Left lobe of liver (tissue), 2 donors: Measurements from ENCODE around the gene CDC34. TPM values are rescaled to one million over a fixed set of nuclear protein-coding genes. Genes with fewer than 3 reads are reported as not detected.

Experiments
- ATAC-seq: fragments of 200-7000 bp; cut with Tn5 transposase; one replicate; pipeline ENCODE4 v1.9.1; 2020; ENCODE audit warnings: mild to moderate bottlenecking, moderate library complexity
- DNase-seq: peaks from one replicate; pipeline ENCODE4 v3.0.0-alpha.2; 2020; ENCODE audit warnings: low spot score
- total RNA-seq: library from RNA; stranded (reverse); gene quantifications from one replicate; pipeline ENCODE4 v1.2.1, GENCODE V29; 2021
- donor health status: DM: no; HTN: no; CAD: no; lungs with moderate emphysema.
- donor health status: DM: no; HTN: yes; CAD: no.

Gene CDC34
- total RNA-seq, 1 donor from 2014 or later: 53.5 TPM

DNA sequence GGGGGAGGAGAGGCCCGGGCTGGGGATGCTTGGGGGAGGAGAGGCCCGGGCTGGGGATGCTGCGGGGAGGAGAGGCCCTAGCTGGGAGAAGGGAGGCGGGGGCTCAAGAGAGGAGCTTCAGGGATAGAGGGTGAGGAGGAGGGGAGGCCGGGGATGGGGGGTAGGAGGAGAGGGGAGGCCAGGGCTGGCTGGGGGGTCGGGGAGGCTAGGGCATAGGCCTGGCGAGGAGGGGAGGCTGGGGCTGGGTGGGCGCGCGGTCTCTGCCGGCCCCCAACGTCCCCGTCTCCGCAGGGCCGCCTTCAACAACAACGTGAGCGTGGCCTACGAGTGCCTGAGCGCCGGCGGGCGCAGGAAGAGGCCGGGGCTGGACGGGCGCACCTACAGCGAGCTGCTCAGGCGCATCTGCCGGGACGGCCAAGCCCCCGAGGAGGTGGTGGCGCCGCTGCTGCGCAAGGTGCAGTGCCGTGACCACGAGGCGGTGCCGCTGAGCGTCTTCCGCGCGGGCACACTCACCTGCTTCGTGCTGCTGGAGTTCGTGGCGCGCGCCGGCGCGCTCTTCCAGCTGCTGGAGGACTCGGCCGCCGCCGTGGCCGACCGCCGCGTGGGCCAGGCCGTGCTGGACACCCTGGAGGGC, 12.8 kb upstream of the CDC34 start:
- DNase-seq (no peak), ATAC-seq (peak; percentile 33)

DNA sequence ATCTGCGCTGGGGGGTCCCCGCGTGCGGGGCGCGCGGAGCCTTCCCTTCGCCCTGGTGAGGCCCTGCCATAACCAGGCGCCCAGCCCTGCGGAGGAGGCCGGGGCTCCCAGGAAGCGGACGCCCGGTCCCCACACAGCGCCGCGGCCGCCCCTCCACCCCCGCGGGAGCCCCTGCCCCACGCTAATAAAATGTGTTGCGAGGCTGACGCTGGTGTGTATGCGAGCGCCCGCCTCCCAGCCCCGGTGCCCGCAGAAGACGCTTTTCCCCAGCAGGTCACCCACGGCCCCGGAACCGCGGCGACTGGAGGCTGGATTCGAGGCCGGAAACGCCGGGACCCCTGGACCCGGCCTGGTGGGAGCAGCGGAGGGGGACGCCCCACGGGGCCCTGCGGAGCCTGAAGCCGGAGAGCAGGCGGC, 12.1 kb upstream of the CDC34 start:
- DNase-seq (no peak), ATAC-seq (peak; percentile 8)

DNA sequence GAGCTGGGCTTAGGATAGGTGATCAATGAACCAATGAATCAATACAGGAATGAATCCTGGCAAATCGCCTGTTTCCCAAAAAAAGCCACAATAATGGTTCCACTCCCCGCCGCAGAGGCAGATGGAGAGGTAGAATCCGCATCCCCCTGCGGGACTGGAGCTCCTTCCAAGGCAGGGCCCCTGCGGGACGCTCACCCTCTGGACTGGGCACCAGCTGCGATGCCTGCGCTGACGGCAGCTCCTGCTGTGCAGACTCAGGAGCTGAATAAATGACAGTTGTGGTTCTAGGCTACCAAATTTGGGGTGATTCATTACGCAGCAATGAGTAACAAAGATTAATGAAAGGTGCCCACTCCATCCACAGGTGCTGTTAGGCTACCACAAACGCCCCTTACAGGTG, 8.8 kb upstream of the CDC34 start:
- no peak for DNase-seq
- ATAC-seq: no peak

DNA sequence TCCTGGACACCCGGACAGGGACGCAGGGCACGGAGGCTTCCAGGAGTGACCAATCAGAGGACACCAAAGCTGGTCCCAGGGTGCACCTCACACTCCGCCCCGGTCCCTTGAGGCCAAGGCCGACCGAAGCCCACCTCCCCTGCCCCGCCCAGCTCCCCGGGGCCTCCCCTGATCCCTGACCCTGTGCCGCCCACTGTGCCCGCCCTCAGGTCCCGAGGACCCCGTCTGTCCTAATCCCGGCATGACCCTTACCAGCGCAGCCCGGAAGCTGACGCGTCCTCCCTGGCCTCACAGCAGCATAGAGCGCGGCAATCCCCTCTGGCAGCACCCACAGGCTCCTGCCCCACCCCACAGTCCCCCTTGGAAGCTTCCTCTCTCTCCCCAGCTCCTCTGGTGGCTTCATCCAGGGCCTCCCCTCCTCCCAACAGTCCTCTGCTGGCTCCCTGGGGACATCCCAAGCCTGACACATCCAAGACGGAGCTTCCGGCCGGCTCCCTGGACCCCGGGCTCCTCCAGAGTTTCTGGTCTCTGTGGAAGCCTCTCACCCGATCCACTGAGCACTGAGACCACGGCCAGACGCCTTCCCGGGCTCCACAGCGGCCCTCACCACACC, 7.4 kb upstream of the CDC34 start:
- DNase-seq (no peak), ATAC-seq (peak; percentile 11)

DNA sequence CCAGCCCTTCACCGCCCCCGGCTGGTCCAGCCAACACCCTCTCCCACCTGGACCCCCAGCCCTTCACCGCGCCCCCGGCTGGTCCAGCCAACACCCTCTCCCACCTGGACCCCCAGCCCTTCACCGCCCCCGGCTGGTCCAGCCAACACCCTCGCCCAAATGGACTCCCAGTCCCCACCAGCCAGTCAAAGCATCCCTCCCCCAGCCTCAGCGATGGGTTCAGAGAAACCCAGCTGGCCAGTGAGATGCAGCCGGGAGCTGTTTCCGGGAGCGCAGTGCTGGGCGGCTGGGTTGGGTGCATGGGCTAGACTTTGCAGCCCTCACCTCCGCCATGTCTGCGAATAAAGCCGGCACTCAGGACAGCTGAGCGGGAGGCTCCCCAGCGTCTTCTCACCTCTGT, 6.5 kb upstream of the CDC34 start:
- DNase-seq (no peak), ATAC-seq (no peak)

DNA sequence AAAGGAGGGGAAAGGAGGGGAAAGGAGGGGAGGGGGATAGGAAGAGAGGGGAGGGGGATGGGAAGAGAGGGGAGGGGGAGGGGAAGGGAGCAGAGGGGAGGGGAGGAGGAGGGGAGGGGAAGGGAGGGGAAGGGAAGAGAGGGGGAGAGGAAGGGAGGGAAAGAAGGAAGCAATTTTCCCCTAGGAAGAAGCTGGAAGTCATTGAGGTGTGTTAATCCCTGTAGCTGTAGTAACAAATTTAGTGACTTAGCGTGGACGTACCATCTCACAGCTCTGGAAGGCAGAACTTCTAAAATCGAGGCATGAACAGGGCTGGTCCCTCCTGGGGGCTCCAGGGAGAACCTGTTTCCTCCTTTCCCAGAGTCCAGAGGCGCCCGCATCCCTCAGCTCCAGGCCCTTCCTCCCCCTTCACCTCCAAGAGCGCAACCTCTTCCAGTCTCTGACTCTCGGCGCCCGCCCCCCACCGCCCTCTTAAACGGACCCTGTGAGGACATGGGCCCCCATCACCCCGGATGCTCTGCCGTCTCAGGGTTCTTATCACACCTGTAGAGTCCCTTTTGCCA, 5.6 kb upstream of the CDC34 start:
- no peak for ATAC-seq
- DNase-seq: no peak

DNA sequence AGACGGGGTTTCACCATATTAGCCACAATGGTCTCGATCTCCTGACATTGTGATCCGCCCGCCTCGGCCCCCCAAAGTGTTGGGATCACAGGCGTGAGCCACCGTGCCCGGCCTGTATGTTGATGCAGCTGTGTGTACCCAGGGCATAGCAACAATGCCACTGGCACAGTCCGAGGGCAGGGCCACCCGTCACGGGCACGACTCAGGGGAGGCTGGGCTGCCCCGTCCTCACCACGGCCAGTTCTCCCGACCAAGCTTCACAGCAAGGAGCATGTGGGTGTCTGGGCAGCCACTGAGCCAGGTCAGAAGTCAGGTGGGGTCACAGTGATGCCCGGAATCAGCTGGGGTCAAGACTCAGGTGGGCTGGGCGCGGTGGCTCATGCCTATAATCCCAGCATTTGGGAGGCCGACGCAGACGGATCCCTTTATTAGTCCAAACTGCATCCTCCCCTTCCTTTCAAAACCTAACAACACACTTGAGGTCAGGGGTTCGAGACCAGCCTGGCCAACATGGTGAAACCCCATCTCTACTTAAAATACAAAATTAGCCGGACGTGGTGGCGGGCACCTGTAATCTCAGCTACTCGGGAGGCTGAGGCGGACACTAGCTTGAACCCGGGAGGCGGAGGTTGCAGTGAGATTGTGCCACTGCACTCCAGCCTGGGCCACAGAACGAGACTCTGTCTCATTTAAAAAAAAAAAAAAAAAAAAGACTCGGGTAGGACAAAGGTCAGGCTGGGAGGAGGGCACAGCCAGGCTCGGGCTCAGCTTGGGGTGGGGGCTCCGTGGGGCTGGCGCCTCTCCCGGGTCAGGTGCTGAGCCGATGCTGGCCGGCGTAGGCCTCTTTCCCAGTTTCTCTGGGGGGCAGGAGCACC, 1.2 kb upstream of the CDC34 start:
- no peak for DNase-seq
- ATAC-seq: peak; percentile 34

DNA sequence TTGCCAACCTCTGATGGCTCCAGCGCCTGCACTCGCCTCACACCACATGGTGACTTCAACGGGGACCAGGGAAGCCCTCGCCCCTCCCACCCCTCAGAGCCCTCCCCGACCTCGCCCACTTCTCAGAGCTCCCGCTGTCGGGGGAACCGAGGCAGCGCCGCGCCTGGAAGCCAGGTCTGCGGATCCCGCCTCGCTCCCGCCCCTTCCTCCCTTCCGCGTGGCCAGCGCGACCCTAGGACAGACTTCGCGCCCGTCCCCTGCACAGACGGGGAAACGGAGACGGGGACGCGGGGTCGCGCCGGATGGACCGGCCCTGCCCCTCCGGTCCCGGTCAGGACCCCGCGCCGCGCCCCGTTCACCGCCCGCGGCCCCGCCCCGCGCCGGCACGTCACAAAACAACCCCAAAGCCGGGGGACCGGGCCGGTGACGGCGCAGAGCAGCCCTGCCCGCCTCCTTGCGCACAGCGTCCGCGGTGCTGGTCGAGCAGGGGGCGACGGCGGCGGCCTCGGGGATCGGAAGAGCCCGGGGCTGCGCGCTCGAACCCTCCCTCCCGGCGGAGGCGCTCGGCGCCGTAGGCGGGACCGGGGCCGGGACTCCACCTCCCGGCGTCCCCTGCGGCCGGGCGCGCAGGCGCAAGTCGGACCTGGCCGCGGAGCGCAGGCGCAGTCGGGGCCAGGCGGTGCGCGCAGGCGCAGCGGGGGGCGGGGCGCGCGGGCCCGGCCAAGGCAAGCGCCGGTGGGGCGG, 379 bp upstream of the CDC34 start:
- peak; percentile 91 for DNase-seq
- ATAC-seq: peak; percentile 63

DNA sequence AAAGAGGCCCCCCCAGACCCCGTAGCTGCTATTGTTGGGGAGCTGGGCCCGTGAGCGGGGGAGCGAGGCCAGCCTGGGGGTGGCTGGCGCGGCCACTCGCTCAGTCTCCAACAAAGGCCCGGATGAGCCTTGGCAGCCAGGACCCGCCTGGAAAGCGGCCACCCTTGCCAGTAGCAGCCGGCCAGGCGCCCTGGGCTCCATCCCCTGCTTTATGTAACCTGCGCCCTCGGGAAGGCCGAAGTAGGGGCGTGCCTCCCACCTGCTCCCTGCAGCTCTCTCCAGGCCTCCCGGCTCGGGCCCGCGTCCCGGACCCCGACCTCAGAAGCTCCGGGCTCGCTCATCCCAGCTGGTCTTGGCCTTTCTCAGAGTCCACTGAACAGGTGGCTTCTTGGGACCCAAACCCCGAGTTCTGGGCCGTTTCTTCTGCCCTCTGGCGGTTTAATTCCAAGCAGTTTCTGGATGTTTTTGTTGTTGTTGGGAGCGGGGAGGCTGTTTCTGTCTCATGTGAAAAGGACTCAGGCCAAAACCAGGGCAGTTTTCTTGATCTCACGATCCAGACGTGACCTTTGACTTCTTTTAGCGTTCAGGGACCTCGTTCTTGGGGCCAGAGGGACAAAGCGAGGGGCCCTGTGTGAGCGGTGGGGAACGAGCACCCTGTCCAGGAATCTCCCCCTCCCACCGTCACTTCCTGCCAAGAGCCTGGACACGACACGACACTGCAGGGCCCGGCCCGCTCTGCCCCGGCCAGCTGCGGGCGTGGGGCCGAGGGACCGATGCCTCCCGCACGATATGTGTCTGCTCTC, 1.2 kb downstream of the CDC34 start:
- ATAC-seq: peak; percentile 52

DNA sequence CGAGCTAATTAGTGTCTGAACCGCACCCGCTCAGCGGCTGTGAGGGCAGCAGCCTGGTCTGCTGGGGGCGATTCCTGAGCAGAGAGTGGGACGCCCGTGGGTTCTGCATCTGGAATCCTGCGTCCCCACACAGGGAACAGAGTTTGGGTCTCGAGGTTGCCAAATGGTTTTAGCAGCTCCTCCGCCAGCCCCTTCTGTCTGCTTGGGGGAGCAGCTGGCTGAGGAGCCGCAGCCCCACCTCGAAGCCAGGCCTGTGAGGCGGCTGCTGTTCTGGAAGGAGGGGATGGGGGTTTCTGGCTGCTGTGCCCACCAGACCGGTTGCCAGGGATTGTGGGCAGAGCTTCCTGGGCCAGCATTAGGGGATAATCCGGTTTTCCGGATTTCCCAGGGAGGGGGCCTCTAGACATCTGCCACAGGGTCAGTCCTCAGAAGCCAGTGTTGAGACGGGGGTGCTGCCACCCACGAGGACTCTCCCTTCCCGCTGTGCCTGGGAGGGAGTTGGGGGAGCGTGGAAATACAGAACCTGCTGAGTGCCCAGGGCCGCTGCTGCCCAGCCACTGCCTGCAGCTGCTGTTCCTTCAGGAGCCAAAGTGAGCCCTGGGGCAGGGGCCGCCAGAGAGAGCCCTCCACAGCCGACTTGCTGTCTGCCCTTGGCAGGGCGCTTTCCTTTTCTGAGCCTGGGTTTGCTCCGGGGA, 2.0 kb downstream of the CDC34 start:
- ATAC-seq (no peak), DNase-seq (no peak)

More for the DNA sequence above, 1.2 kb downstream of the CDC34 start:
- DNase-seq: peak; percentile 92

DNA sequence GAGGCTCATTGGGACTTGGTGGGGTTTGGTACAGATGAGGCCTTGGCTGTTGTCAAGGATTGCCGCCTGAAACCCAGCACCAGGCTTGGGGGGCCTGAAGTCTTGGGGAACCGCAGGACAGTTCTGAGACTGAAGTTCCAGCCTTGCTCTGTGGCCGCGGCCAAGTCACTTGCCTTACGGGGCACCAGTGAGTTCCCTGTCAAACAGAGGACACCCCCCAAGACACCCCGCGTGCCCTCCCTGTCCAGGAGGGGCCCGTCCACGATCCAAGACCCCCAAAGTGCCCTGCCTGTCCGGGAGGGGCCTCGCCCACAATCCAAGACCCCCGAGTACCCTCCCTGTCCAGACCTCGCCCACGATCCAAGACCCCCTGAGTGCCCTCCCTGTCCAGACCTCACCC, 2.5 kb downstream of the CDC34 start:
- ATAC-seq: no peak
- no peak for DNase-seq

DNA sequence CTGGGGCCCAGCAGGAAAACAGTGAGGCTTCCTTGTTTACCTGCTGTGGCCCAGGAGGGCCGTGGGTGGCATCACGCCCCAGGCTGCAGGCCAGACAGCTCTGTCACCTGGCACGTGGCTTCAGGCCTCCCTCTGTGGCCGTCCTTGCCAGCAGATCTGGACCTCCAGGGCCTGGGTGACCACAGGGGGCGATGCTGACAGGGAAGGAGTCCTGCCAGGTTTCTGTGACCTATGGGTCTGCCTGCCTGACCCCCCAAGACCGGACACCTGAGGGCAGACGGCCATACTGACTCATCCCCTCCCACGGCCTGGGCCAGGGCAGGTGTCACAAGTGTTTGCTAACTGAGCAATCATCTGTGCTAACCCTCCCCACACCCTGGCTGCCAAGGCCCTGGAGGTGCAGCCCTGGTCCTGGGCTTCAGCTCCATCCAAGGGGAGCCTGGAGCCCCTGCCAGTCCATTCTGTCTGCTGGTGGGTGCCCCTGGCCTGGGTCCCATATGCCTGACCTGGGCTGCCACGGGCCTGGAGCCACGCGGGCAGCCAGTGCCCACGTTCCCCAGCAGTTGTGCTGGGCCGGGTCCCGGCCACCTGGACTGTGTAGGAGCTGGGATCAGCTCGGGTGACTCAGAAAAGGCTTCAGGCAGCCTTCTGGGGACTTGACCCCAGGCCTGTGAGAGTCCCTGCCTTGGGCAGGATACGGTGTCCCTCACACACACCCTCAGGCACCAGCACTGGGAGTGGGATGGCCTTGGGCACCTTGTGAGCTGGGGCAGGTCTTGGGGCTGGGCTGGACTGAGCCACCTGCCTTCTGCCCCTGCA, 3.7 kb downstream of the CDC34 start:
- ATAC-seq: peak; percentile 62

DNA sequence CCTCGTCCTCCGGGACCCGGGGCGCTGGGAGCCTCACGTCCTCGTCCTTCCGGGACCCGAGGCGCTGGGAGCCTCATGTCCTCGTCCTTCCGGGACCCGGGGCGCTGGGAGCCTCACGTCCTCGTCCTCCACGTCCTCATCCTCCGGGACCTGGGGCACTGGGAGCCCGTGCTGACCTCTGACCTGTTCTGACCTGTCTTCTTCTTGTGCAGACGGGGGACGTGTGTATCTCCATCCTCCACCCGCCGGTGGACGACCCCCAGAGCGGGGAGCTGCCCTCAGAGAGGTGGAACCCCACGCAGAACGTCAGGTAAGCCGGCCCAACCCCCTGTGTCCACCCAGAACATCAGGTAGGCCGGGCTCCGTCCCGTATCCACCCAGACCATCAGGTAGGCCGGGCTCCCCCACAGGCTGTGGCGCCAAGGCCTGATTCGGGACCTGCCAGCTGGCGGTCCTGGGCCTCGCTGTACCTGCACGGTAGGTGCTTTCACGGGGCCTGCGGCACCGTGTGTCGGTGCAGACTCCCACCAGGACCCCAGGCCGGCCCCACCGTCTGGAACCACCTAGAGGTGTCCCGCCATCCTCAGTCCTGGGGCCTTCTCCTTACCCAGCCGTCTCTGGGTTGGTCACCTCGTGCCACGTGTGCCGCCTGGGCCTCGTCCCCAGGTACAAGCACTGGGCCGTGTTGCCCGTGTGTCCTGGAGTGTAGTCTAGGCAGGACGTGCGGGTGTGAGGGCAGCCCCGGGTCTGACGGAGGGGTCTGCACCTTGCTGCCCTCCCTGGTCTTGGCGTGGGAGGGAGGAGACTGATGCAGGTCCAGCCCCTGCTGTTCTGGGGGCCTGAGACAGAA, 4.7 kb downstream of the CDC34 start:
- no peak for ATAC-seq
- no peak for DNase-seq

More for the DNA sequence above, 3.7 kb downstream of the CDC34 start:
- DNase-seq: peak; percentile 96

DNA sequence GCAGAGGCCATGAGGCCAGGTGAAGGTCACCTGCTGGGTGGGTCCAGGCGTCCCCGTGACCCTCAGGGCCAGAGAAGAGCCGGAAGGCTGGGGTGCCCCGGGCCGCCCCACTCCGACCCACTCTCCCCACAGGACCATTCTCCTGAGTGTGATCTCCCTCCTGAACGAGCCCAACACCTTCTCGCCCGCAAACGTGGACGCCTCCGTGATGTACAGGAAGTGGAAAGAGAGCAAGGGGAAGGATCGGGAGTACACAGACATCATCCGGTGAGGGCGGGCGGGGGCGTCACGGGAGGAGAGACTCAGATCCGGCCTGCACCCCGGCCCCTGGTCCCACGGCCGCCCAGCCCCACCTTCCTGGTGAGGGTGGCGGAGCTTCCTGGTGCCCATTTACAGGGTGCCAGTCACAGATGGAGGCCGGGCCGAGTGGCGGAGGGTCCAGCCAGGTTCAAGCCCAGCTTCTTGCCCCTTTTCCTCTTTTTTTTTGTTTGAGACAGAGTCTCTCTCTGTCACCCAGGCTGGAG, 5.4 kb downstream of the CDC34 start:
- DNase-seq: no peak

DNA sequence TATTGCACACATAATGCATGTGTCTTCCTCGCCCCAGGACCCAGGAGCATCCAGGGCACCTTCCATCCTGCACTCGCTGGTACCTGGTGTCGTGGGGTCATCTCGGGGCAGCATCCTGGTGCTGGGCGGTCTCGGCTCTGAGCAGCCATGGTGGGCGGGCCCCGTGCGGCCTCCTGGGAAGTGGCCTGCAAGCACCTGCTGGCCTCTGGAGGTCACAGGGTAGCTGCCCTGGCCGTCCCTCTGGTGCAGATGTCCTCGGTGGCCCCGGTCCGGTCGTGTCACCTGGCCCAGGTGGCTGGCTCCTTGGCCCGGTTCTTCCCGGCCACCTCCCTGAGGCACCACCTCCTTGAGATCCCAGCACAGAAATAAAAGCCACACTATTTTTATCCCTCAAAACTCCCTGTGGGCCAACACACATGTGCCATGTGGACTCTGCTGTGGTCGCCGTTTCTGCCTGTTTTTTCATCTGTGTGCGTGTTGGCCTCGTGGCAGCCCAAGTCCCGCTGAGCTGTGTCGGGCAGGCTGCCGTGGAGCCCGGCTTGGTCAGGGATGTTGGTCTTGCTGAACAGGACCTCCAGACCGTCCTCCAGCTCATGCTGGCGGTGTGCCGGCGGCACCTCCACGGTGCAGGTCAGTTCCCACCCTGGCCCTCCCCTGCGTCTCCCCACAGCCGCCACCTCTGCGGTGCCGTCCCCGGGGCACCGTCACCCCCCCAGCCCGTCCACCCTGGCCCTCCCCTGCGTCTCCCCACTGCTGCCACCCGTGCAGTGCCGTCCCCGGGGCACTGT, 7.3 kb downstream of the CDC34 start:
- no peak for ATAC-seq
- no peak for DNase-seq

More for the DNA sequence above, 5.4 kb downstream of the CDC34 start:
- no peak for ATAC-seq

DNA sequence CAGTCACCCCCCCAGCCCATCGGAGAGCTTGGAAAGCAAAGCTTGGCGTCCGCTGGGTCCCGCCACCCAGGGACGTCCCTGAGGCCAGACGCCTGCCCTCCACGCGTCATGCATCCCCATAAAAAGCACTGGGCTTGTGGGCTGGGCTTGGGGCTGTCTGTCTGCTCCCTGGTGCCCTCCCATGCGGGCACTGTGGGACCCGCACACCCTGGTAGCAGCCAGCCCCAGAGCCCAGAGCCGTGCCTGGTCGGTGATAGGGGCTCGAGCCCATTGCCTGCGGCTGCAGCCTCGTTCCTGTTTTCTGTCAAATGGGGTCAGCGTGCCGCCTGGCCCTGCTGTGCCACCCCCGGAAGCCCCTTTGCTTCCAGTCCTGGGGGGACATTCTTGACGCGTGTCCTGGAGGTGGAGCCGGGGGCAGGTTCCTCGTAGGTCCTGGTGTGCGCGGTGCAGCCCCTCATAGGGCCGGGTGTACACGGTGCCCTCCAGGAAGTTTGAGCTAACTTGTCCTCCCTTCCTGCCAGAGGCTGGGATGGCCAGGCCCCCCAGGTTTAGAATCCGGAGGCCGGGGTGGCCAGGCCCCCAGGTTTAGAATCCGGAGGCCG, 8.0 kb downstream of the CDC34 start:
- ATAC-seq (no peak), DNase-seq (no peak)
